Activated naive CD4-positive, alpha-beta T cell treated with anti-CD3 and anti-CD28 coated beads for 36 hours (primary cell): Measurements from ENCODE around the gene PTTG1IP. TPM values are rescaled to one million over a fixed set of nuclear protein-coding genes. Genes with fewer than 3 reads are reported as not detected.

ENCODE experiments used
- CTCF ChIA-PET: fragments of 350-600 bp; sonication (Branson Sonifier 250); formaldehyde crosslinking; loops from one replicate; lab custom pipeline; 2021; ENCODE audit warnings: antibody characterized with exemption; lab: Charles Lee
- DNase-seq: peaks from one replicate; pipeline ENCODE4 v3.0.0-alpha.2; 2020
- H3K27ac Mint-ChIP-seq: one replicate; pipeline ENCODE4 v1.8.0; 2021; ENCODE audit warnings: mild to moderate bottlenecking, mixed read lengths
- H3K27me3 Mint-ChIP-seq: one replicate; pipeline ENCODE4 v1.8.0; 2021; ENCODE audit warnings: low read depth, mixed read lengths
- H3K36me3 Mint-ChIP-seq: one replicate; pipeline ENCODE4 v1.8.0; 2021; ENCODE audit warnings: low read depth, mixed read lengths
- H3K4me1 Mint-ChIP-seq: one replicate; pipeline ENCODE4 v1.8.0; 2021; ENCODE audit warnings: low read depth, mixed read lengths
- H3K4me3 Mint-ChIP-seq: one replicate; pipeline ENCODE4 v1.8.0; 2021; ENCODE audit warnings: mild to moderate bottlenecking, moderate library complexity, mixed read lengths
- H3K9me3 Mint-ChIP-seq: one replicate; pipeline ENCODE4 v1.8.0; 2021; ENCODE audit warnings: mixed read lengths
- intact Hi-C: fragments of 100-400 bp; cut with micrococcal nuclease; formaldehyde crosslinking; loops from one replicate; pipeline ENCODE4 v1.15.1; 2023
- total RNA-seq, 2 experiments: library from RNA; stranded (reverse); gene quantifications; one replicate each; pipeline ENCODE4 v1.2.3, GENCODE V29; 2021

Gene PTTG1IP
- total RNA-seq, 2 experiments from 2014 or later = 37.6 to 38.5 TPM

DNA sequence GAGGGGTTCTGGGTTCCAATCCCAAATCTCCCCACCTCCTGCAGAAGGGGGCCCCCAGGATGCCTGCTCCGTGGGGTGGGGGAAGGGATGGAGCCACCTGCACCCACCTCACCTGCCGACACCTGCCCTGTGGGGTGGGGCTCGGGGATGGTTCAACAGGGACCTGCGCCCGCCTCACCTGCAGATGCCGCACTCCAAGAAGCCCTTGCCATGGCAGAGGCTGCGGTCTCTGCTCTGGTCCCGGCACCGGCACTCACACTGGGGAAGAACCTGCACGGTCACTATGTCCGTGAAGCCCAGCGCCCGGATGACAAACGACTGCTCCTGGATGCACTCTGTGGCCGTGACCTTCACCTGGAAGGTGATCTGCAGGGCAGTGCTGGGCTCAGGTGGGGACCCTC lies 18.1 kb upstream of the PTTG1IP start:
- Mint-ChIP-seq H3K27ac (no peak overlapping the region), H3K36me3 (peaks cover 6% of the 10 kb centered on the region), H3K9me3 (no peaks in the 10 kb centered on the region), H3K27me3 (no peaks in the 10 kb centered on the region), H3K4me1 (peaks cover 7% of the 10 kb centered on the region), H3K4me3 (no peak overlapping the region)
- intact Hi-C loops = loop anchor here (1.0 kb wide), 2 partner anchors 21 to 41 kb away; no protein-coding TSS in a partner anchor
- no peak for DNase-seq
- CTCF ChIA-PET = interaction anchor here (1.3 to 4.9 kb wide), 3 partner anchors 11 to 42 kb away, joined by 4 to 43 read pairs (median 20); no protein-coding TSS in a partner anchor

DNA sequence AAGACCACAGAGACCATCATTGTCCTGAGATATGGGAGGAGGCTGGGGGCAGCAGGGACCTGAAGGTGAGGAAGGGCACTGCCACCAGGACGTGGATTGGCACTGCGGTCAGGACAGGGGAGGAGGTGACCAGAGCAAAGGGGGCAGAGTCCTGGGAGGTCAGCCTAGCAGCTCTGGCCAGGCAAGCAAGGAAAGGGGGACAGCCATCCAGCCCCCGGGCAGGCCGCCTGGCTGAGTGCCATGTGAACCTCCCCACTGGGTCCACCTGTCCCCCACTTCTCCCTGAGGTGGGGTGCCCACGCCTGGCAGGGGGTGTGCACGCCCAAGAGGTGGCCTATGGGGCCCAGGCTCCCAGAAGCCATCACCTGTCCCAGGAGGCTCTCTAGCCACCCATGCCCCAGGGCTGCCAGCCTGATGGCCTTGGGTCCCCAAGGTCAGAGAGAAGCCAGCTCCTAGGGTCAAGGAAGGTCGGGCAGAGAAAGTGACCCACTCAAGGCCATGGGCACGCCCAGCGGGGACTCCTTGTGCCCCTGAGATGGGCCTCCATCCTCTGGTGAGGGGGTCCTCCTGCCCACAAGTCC lies 17.6 kb upstream of the PTTG1IP start:
- no peak overlapping the region for H3K27ac Mint-ChIP-seq
- peaks cover 7% of the 10 kb centered on the region for H3K4me1 Mint-ChIP-seq
- intact Hi-C loops = no loop called here
- H3K9me3 Mint-ChIP-seq = no peaks in the 10 kb centered on the region
- no peaks in the 10 kb centered on the region for H3K27me3 Mint-ChIP-seq
- peaks cover 6% of the 10 kb centered on the region for H3K36me3 Mint-ChIP-seq
- no peak for DNase-seq
- CTCF ChIA-PET = interaction anchor here (0.6 to 4.9 kb wide), 2 partner anchors 31 to 43 kb away, joined by 3 to 43 read pairs; no protein-coding TSS in a partner anchor
- no peak overlapping the region for H3K4me3 Mint-ChIP-seq

DNA sequence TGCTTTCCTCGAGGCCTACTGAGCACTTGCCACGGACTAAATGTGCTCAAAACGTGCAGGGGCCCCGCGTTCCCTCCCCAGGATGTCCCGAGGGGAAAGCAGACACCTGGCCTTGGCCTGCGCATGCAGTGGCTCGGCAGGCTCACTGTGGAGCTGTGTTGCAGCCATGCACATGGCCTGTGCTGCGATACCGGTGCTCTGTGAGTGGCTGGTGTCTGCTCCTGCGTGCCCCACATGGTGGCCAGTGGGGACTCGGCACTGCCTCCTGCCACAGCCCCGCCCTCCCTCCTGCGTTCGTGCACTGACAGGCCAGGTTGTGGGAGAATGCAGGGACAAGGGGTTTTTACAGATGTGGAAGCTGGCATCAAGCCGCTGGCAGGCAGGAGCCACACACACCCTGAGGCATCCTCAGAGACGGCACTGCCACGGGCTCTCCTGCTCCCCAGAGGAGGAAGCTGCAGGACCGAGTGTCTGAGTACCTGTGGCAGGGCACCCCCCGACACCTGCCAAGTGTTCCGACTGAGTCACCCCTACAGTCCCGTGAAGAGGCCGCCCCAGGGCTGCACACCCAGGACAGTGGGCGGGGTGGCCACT lies 16.9 kb upstream of the PTTG1IP start:
- Mint-ChIP-seq H3K27ac (no peak overlapping the region), H3K36me3 (peaks cover 8% of the 10 kb centered on the region), H3K4me3 (no peak overlapping the region), H3K27me3 (no peaks in the 10 kb centered on the region), H3K4me1 (peaks cover 7% of the 10 kb centered on the region), H3K9me3 (no peaks in the 10 kb centered on the region)
- DNase-seq = no peak
- CTCF ChIA-PET = interaction anchor here (0.6 kb wide), 1 partner anchor 31 kb away, joined by 3 read pairs; no protein-coding TSS in a partner anchor
- intact Hi-C loops = no loop called here

DNA sequence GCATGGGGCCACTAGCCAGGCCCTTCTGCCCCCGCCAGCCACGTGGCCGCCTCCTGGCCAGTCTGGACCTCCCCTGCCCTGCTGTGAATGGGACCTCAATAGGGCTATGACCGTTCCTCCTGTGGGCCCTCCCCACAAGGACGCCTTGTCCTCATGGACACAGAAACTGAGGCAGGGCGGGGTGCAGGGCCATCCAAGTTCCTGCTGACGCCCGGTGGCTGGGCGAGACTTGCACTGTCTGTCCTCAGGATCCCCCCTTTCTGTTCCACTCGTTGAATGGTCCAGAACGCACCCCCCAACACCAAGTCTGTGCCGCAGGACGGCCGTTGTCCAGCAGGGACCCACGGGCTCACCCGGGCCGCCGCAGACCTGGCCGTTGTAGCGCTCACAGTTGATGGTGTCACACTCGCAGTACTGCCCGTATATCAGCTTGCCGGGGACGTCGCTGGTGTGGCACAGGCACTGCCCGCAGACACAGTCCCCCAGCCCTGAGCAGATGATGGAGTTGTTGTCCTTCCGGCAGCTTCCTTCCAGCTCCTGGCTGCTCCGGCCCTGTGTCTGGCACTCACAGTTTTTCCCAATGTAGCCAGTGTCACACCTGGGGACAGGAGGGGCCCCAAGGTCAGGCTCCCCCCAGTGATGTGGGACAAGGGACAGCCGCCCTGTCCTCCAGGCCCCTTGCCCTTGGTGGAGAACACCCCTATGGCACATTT lies 16.3 kb upstream of the PTTG1IP start:
- no peak overlapping the region for H3K4me3 Mint-ChIP-seq
- intact Hi-C loops = no loop called here
- H3K36me3 Mint-ChIP-seq = peaks cover 8% of the 10 kb centered on the region
- no peak for DNase-seq
- H3K27me3 Mint-ChIP-seq = no peaks in the 10 kb centered on the region
- H3K9me3 Mint-ChIP-seq = no peaks in the 10 kb centered on the region
- peaks cover 7% of the 10 kb centered on the region for H3K4me1 Mint-ChIP-seq
- CTCF ChIA-PET = no interaction called here
- no peak overlapping the region for H3K27ac Mint-ChIP-seq

DNA sequence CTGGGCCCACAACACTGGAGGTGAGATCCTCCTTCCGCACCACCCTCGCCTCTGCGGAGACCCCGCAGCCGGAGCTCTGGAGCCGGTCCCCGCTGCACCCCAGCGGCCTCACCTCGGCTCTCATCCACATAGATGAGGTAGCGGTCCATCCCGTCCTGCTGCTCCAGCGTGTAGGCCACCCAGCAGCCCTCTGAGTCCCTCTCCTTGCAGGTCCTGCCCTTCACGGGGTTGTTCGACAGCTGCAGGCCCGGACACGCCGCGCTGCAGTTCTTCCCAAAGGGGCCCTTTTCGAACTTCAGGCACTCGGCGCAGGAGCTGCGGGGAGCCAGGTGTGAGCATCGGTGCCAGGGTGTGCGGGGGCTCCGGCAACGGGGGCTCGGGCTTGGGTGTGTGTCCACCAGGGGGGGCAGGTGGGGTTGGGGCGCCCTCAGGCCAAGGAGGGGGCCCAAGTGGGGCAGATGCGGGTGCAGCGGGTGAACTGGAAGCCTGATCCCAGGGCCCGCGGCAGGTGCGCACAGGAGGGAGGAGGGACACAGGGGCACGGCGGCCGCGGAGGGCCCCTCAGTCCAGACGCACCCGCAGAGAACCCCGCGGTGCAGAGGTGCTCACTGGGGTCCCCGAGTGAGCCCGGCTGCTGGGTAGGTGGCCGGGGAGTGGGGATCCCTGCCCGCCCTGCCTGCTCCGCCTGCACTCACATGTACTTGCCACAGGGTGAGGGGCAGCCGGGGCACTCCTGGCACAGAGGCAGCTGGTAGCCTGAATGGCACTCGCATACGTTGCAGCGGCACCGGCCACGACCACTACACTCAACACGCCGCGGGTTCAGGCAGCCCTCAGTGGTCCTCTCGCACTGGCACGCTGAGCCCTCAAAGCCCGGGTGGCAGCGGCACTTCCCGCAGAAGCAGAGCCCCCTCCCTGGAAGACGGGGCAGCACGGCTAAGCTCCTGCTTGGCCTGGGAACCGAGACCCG lies 15.4 kb upstream of the PTTG1IP start:
- no peak overlapping the region for H3K4me3 Mint-ChIP-seq
- intact Hi-C loops = no loop called here
- no peaks in the 10 kb centered on the region for H3K27me3 Mint-ChIP-seq
- no peak for DNase-seq
- peaks cover 8% of the 10 kb centered on the region for H3K36me3 Mint-ChIP-seq
- H3K9me3 Mint-ChIP-seq = no peaks in the 10 kb centered on the region
- no peak overlapping the region for H3K27ac Mint-ChIP-seq
- CTCF ChIA-PET = no interaction called here
- peaks cover 7% of the 10 kb centered on the region for H3K4me1 Mint-ChIP-seq

DNA sequence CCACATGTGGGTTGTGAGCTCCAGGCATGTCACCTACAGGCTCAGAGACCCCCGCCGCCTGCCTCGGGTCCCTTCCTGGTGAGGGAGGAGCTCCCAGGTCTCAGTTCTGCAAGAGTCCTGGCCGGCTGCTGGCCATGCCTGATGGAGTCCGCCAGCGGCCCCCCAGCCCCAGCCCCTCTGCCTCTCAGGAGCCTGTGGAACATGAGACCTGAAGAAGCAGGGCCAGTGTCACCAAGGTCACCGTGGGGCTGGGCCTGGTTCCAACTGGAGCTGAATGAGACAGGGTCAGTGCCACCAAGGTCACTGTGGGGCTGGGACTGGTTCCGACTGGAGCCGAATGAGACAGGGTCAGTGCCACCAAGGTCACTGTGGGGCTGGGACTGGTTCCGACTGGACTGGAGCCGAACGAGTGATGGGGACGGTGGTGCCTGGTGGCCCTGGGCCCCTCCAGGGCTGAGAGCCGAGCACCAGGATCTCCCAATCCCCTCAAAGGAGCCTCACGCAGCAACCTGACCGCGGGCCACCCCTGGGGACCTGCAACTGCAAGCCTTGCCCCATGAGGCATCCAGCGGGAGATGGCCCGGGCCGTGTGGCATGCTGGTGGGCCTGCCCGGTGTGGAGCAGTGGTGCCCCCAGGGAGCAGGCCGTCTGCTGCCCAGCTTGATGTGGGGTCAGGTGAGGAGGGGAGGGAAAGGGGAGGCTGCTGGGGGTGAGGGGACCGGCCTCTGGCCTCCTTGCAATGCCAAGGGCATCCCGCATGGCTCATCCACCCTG lies 14.5 kb upstream of the PTTG1IP start:
- intact Hi-C loops = no loop called here
- Mint-ChIP-seq H3K27ac (no peak overlapping the region), H3K4me3 (no peak overlapping the region), H3K36me3 (peaks cover 8% of the 10 kb centered on the region), H3K4me1 (peaks cover 3% of the 10 kb centered on the region), H3K9me3 (no peaks in the 10 kb centered on the region), H3K27me3 (no peaks in the 10 kb centered on the region)
- DNase-seq = no peak
- CTCF ChIA-PET = interaction anchor here (1.1 kb wide), 1 partner anchor 12 kb away, joined by 4 read pairs; no protein-coding TSS in a partner anchor

DNA sequence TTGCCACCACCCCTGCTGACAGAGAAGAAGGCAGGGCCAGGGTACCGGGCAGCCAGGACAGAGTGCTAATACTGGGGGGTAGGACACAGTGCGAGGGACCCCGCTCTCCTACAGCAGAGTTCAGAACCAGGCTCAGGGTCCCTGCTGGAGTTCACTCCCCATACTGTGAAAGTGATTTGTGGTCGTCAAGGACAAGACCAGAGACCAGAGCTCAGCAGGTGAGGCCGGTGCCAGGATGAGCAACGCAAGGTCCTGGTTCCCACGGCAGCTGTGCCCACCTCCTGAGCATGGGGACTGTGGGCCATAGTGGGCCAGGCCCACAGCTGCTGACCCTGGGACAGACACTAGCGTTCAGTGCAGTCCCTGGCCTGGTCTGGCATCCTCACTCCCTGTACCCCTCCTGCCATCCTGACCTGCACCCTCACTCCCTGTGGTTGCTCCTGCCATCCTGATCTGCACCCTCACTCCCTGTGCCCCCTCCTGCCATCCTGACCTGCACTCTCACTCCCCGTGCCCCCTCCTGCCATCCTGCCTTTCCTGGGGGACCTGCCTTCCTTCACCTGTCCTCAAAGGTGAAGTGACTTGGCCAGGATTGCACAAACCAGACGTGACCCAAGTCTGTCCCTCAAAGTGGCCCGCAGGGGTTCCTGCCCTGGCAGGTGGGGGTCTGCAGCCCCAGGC lies 13.8 kb upstream of the PTTG1IP start:
- Mint-ChIP-seq H3K36me3 (peaks cover 8% of the 10 kb centered on the region), H3K4me1 (peaks cover 6% of the 10 kb centered on the region), H3K27ac (no peak overlapping the region), H3K27me3 (no peaks in the 10 kb centered on the region), H3K9me3 (no peaks in the 10 kb centered on the region), H3K4me3 (no peak overlapping the region)
- DNase-seq = no peak
- CTCF ChIA-PET = interaction anchor here (1.1 kb wide), 1 partner anchor 11 kb away, joined by 4 read pairs; no protein-coding TSS in a partner anchor
- intact Hi-C loops = no loop called here

DNA sequence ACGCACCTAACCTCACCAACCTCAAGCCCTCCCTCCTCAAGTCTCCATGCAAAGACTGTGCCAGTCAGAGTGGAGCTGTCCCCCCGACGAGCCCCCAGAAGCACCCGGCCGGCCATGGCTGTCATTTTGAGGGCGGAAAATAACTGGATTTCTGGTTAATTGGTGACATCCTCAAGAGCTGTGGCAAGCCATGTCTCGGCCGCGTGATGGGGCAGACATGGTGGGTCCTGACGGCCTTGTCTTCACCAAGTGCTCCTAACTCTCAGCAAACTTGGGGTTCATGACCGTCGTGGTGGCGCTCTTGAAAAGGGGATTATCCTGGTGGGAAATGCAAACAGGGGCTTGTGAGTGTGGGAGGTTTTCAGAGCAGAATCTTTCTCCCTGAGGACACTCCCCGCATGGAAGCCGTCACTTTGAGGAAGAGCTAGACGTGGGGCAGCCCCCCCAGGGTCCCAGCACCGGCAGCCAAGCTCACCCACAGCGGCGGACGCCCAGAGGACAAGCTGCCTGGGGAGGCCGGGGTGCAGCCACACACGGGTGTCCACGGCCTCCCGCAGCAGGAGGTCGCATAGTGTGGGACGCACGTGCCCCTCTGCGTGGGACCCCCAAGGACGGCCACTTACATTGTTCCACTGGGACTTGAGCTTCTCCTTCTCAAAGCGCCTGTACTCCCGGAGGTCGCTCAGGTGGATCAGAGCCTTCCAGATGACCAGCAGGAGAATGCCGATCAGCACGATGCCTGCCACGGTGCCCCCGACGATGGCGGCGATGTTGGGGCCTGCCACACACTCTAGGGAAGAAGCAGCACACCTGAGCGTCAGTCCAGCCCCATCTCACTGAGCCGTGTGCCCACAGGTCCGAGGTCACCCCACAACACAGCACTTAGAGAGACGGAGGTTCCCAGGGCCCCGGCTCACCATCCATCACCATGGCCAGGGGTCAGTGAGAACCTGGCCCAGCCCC lies 12.9 kb upstream of the PTTG1IP start:
- H3K36me3 Mint-ChIP-seq = peaks cover 8% of the 10 kb centered on the region
- H3K27ac Mint-ChIP-seq = no peak overlapping the region
- no peak for DNase-seq
- intact Hi-C loops = no loop called here
- no peaks in the 10 kb centered on the region for H3K27me3 Mint-ChIP-seq
- H3K4me1 Mint-ChIP-seq = peaks cover 14% of the 10 kb centered on the region
- no peaks in the 10 kb centered on the region for H3K9me3 Mint-ChIP-seq
- H3K4me3 Mint-ChIP-seq = no peak overlapping the region
- CTCF ChIA-PET = interaction anchor here (1.1 kb wide), 1 partner anchor 11 kb away, joined by 4 read pairs; no protein-coding TSS in a partner anchor

DNA sequence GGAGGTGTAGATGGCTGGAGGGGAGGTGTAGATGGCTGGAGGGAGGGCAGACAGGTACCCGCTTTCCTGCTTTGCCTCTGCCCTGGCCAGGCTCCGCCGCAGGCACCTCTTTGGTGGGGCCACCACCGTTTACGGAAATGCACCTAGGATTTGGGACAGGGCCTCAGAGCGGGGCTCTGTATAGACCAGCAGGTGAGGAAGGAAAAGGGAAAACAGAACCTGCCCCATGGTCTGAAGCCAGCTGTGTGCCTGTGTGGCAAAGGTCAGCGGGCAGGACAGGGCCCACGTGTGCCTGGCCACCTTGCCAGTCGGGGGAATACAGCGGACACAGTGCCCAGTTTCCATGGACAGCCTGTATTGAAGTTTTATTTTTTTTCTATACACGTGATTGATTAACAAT lies 12.1 kb upstream of the PTTG1IP start:
- DNase-seq = no peak
- CTCF ChIA-PET = no interaction called here
- Mint-ChIP-seq H3K4me1 (peaks cover 22% of the 10 kb centered on the region), H3K4me3 (no peak overlapping the region), H3K36me3 (peaks cover 6% of the 10 kb centered on the region), H3K27ac (no peak overlapping the region), H3K27me3 (no peaks in the 10 kb centered on the region), H3K9me3 (no peaks in the 10 kb centered on the region)
- intact Hi-C loops = no loop called here

DNA sequence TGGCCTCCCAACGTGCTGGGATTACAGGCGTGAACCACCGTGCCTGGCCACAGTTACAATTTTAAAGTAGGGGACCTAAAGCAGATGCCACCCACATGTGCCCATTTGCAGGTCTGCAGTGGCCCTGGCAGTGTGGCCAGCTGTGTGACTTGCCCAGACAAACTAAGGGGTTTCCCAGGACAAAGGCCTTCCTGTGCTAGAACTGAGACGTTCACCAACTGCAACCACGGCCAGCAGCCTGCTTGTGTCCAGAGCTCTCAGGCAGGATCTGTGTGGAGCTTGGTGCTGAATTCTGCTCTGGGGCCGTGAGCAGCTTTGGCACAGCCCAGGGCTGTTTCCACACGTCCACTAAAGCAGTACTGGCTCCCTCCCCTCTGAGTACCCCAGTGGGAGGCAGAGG lies 10.6 kb upstream of the PTTG1IP start:
- intact Hi-C loops = no loop called here
- peaks cover 26% of the 10 kb centered on the region for H3K4me1 Mint-ChIP-seq
- H3K4me3 Mint-ChIP-seq = no peak overlapping the region
- CTCF ChIA-PET = interaction anchor here (0.9 to 1.1 kb wide), 2 partner anchors 48 to 81 kb away, joined by 3 to 4 read pairs; no protein-coding TSS in a partner anchor
- no peak overlapping the region for H3K27ac Mint-ChIP-seq
- DNase-seq = no peak
- no peaks in the 10 kb centered on the region for H3K9me3 Mint-ChIP-seq
- no peaks in the 10 kb centered on the region for H3K27me3 Mint-ChIP-seq
- peaks cover 6% of the 10 kb centered on the region for H3K36me3 Mint-ChIP-seq
